ENCODE results near the gene TTLL6. TPM values are rescaled to one million over a fixed set of nuclear protein-coding genes. Genes with fewer than 3 reads are reported as not detected.
A peak's percentile ranks its signal among the peaks of the same experiment; 100 is the strongest.

The TTLL6 gene
- total and polyA plus RNA-seq, 8 donors, result 0.48 to 11.0 (median 1.6) TPM; not detected in 4

GRCh38 chr17:48819466-48819865 lies 2.4 kb upstream of the TTLL6 start:
- WGBS, 5 donors, result 79 to 89% (median 83%) methylated on average over 11 of the region's 11 CpGs
- H3K27ac ChIP-seq, result no peak overlapping the region
- H3K27me3 ChIP-seq, result peaks cover 0 to 49% (median 0%) of the 10 kb centered on the region in 3 donors
- no peak overlapping the region for H3K4me3 ChIP-seq
- H3K9me3 ChIP-seq, result no peaks in the 10 kb centered on the region
- TF ChIP-seq, protein P1, sequence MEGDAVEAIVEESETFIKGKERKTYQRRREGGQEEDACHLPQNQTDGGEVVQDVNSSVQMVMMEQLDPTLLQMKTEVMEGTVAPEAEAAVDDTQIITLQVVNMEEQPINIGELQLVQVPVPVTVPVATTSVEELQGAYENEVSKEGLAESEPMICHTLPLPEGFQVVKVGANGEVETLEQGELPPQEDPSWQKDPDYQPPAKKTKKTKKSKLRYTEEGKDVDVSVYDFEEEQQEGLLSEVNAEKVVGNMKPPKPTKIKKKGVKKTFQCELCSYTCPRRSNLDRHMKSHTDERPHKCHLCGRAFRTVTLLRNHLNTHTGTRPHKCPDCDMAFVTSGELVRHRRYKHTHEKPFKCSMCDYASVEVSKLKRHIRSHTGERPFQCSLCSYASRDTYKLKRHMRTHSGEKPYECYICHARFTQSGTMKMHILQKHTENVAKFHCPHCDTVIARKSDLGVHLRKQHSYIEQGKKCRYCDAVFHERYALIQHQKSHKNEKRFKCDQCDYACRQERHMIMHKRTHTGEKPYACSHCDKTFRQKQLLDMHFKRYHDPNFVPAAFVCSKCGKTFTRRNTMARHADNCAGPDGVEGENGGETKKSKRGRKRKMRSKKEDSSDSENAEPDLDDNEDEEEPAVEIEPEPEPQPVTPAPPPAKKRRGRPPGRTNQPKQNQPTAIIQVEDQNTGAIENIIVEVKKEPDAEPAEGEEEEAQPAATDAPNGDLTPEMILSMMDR (IDR thresholded peaks at IDR 0.05), result no peak
- no peak for TF ChIP-seq POLR2A (IDR thresholded peaks at IDR 0.05)
- no peak for TF ChIP-seq POLR2AphosphoS5 (IDR thresholded peaks at IDR 0.05)
- no peak for TF ChIP-seq EP300 (IDR thresholded peaks at IDR 0.05)
- H3K4me1 ChIP-seq, result peaks cover 14 to 24% (median 19%) of the 10 kb centered on the region in 4 donors
- H3K36me3 ChIP-seq, result no peaks in the 10 kb centered on the region
- intact Hi-C loops (cut with DNase I; ENCODE audit: low total_unique reads), result no loop called here
- no peak for DNase-seq

DNA sequence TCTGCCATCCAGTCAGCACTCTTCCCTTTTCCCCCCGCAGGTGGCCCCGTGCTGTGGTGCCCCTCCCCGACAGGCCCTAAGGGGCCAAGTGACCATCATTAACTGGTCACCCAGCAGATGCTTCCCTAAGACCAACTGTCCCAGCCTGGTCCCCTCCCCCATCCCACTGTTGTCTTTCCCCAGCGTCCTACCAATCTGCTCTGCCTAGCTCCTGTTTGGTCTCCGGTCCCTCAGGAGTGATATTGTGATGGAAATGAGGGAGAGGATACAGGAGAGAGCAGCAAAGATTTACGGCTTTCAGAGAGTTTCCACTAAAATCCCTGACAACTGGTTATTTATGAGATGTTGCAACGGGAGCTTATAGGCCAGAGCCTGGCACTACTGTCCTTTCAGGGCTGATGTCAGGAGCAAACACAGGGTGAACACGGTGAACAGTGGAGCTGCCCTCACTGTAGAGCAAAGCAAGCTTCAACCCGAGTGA lies 1.4 kb upstream of the TTLL6 start:
- Histone ChIP-seq H3K27me3 (peaks cover 0 to 51% (median 0%) of the 10 kb centered on the region in 3 donors), H3K9me3 (no peaks in the 10 kb centered on the region), H3K4me1 (peaks cover 14 to 27% (median 20%) of the 10 kb centered on the region in 4 donors), H3K27ac (no peak overlapping the region), H3K36me3 (no peaks in the 10 kb centered on the region), H3K4me3 (no peak overlapping the region)
- TF ChIP-seq, protein P1 (IDR thresholded peaks at IDR 0.05), result no peak
- TF ChIP-seq POLR2AphosphoS5 (IDR thresholded peaks at IDR 0.05) (no peak), EP300 (IDR thresholded peaks at IDR 0.05) (no peak), POLR2A (IDR thresholded peaks at IDR 0.05) (no peak)
- no peak for DNase-seq
- WGBS, 5 donors, result 55 to 68% (median 66%) methylated on average over 8 to 9 of the region's 9 CpGs
- intact Hi-C loops (cut with DNase I; ENCODE audit: low total_unique reads), result no loop called here

GRCh38 chr17:48816438-48816773 lies 623 bp downstream of the TTLL6 start:
- WGBS, 5 donors, result 9 to 17% (median 14%) methylated on average over 7 of the region's 7 CpGs
- no peak for DNase-seq
- Histone ChIP-seq H3K27ac (peak overlapping the region in 3 of 5 donors; percentile 1 to 68 (median 39)), H3K27me3 (peaks cover 0 to 51% (median 0%) of the 10 kb centered on the region in 3 donors), H3K36me3 (no peaks in the 10 kb centered on the region), H3K4me3 (peak overlapping the region; percentile 43 to 56 (median 50)), H3K4me1 (peaks cover 14 to 27% (median 20%) of the 10 kb centered on the region in 4 donors), H3K9me3 (no peaks in the 10 kb centered on the region)
- TF ChIP-seq, protein P1 (IDR thresholded peaks at IDR 0.05), result no peak
- TF ChIP-seq EP300 (IDR thresholded peaks at IDR 0.05) (no peak), POLR2AphosphoS5 (IDR thresholded peaks at IDR 0.05) (no peak), POLR2A (IDR thresholded peaks at IDR 0.05) (no peak)
- intact Hi-C loops (cut with DNase I; ENCODE audit: low total_unique reads), result no loop called here

GRCh38 chr17:48815311-48815710 lies 1.7 kb downstream of the TTLL6 start:
- no peak for DNase-seq
- Histone ChIP-seq H3K27me3 (peaks cover 0 to 43% (median 0%) of the 10 kb centered on the region in 3 donors), H3K9me3 (no peaks in the 10 kb centered on the region), H3K36me3 (no peaks in the 10 kb centered on the region), H3K4me3 (no peak overlapping the region), H3K4me1 (peaks cover 14 to 27% (median 21%) of the 10 kb centered on the region in 4 donors), H3K27ac (no peak overlapping the region)
- intact Hi-C loops (cut with DNase I; ENCODE audit: low total_unique reads), result no loop called here
- TF ChIP-seq EP300 (IDR thresholded peaks at IDR 0.05), result no peak
- 63 to 84% (median 69%) methylated on average over 3 of the region's 3 CpGs for WGBS, 5 donors

- no peak overlapping the region for H3K4me3 ChIP-seq
- H3K27ac ChIP-seq, result no peak overlapping the region
- intact Hi-C loops (cut with DNase I; ENCODE audit: low total_unique reads), result no loop called here
- H3K36me3 ChIP-seq, result no peaks in the 10 kb centered on the region
- 26 to 39% (median 33%) methylated on average over 7 of the region's 7 CpGs for WGBS, 5 donors
- peaks cover 16 to 27% (median 24%) of the 10 kb centered on the region in 4 donors for H3K4me1 ChIP-seq
- peaks cover 0 to 37% (median 0%) of the 10 kb centered on the region in 3 donors for H3K27me3 ChIP-seq
- peak; percentile 58 to 61 for DNase-seq
- no peaks in the 10 kb centered on the region for H3K9me3 ChIP-seq
- TF ChIP-seq, protein P1 (IDR thresholded peaks at IDR 0.05), result peak in 5 of 7 experiments; percentile 43 to 78 (median 64)
- no peak for TF ChIP-seq POLR2A (IDR thresholded peaks at IDR 0.05)
These were observed 2.5 kb downstream of the TTLL6 start for GRCh38 chr17:48814504-48814903.

All from stomach (tissue), 9 donors.